ENCODE measurements around the gene IMMT. TPM values are rescaled to one million over a fixed set of nuclear protein-coding genes. Genes with fewer than 3 reads are reported as not detected.

Gene IMMT
- total RNA-seq, 1 donor from 2014 or later: 42.3 TPM

DNA sequence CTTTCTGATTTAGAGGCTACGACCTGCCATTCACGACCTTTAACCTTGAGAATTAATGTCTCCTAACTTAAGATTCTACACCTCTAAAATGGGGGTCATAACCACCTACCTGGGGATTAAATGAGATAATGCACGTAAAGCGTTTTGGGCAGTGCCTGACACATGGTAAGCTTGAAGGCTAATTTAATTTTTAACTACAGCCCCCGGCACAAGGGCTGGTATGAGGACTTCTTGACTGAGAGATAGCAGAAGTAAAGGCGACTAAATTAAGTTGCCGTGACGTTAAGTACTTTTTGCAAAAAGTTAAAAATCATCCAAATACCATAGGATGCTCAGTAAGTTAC lies 4.5 kb upstream of the IMMT start:
- no peak for DNase-seq

DNA sequence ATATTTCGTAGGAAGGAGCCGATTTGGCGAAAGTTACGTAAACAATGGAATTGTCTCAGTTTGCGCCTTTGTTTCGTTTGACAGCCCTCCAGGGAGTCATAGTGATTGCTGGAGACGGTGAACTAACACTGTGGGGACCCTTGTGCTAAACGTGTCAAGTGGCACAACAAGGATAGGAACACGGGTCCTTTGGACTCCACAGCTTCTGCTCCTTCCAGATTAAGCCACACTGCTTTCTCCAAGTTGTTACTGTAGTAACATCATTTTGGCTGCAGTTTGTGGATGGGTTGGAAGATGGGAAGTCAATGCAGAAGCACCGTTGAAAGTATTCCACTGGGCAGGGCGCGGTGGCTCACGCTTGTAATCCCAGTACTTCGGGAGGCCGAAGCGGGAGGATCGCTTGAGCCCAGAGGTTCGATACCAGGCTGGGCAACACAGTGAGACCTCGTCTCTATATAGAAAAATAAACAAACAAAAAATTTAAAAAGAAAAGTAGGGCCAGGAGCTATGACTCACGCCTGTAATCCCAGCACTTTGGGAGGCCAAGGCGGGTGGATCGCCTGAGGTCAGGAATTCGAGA lies 636 bp upstream of the IMMT start:
- DNase-seq: no peak

DNA sequence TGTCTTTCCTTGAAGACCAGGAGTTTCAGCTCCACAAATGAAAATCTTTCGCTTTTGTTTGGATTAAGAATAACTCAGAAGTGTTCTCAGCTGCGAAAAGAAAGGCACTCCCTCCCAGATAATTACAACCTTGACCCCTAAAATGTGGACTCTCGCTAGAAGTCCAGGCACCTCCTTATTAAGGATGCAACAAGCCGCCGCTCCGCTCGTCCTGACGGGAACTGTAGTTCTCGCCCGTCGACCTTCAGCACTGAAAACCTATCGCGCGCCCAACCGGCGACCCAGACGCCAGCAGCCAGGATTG lies 559 bp downstream of the IMMT start:
- DNase-seq: no peak

DNA sequence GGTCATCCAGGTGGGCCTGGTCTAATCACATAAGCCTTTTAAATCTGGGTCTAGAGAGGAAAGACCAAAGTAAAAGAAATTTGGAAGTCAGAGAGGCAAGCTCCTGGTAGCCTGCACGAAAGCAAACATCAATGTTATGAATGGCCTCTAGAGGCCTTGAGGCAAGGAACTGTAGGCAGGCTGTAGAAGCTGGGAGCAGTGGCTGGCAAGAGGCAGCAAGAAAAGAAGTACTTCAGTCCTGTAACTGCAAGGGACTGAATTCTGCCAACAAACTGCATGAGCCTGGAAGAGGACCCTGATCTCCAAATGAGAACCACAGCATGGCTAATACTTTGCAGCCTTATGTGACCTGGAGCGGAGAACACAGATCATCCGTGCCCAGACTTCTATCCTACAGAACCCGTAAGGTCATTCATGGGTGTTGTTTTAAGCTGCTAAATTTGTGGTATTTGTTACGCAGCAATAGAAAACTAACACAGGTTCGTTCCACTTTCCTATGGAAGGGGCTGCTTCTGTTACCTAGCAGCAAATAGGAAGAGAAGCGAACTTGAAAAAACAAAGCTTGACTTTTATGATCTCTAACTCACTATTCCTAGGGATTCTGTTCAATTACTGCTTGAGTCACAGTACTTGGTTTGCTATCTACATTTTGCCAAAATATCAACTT lies 1.2 kb downstream of the IMMT start:
- no peak for DNase-seq

DNA sequence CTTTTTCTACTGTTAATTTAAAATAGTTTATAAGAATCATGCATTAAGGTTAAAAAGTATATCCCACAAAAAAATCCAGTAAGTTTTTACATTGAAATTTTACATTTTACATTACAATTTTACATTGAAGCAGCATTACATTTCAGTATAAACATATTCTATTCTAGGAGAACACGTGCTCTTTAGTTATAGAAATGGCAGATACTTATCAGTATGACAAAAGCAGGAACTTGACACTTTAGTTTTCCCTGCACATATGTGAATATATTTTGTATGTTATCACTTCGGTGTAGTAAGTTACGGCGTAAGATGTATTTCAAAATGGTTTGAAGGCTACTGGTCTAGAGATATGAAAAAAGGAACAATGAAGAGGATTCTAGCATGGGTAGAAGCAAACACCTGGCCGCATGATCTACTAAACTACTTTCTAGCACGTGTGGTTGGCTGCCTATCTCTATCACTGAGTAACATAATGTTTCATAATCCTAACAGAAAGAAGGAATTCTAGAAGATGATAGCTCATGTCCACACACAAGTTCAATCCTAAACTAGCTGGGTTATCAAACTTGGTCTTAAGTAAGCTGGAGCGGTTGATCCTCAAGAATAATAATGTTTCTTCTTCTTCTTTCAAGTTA lies 5.4 kb downstream of the IMMT start:
- no peak for DNase-seq

DNA sequence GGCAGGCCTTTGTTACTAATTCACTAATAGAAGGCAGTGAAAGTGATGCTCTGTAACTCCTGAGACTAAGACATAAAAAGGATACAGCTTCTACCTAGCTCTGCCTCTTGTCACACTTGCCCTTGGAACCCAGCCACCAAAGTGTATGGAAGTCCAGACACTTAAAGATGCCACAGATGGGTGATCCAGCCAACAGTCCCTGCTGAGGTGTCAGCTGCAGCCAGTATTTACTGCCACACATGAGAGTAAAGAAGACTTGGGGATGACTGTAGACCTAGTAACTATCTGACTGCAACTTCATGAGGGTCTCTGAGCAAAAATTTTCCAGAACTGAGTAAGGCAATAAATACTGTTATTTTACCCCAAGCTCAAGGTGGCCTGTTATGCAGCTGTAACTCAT lies 8.8 kb downstream of the IMMT start:
- DNase-seq: no peak

DNA sequence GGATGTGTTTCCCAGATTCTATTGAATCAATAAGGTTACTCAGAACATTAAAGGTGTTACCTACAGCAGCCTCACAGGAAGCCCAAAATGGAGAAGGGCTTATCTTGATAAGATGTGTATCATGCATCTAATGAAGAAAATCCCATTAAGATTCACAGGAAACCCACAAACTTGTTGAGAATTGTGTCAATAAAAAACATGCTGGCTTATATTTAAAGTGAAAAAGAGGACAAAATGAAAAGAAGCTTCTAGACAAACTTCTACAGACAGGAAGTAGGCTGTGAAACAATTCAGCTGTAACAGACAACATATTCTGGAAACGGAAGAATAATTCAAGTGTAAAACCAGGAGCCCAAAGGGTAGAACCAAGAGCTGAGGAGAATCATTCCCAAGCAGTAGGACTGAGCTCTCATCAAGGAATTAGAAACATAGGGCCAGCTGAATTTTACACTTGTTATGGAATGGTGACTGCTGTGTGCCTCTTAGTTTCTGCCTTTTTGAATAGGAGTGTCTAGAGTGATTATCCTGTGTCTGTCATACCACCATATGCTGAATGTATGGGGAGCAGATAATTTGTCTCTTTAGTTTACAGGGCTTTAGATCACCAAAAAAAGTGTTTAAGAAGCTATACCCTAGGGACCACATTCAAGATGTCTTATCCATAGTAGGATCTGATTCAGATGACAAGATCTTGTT lies 9.6 kb downstream of the IMMT start:
- no peak for DNase-seq

DNA sequence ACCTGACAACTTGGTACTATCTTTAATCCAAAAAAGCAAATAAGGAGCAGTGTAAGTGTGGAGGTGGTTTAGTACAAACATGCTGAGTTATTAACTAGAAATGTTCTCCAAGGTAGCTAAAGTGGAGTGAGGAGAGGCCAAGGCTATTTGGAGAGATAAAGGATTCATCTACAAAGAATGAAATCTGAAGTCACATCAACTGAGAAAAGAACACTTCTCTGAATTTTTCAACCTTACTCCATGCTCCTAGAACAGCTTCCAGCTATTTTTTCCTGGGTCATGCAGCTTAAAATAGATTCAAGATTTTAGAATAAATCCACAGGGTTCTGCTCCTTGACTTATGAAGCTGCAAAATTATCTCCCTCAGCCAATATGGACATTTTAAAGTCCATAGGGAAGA lies 18.7 kb downstream of the IMMT start:
- no peak for DNase-seq

DNA sequence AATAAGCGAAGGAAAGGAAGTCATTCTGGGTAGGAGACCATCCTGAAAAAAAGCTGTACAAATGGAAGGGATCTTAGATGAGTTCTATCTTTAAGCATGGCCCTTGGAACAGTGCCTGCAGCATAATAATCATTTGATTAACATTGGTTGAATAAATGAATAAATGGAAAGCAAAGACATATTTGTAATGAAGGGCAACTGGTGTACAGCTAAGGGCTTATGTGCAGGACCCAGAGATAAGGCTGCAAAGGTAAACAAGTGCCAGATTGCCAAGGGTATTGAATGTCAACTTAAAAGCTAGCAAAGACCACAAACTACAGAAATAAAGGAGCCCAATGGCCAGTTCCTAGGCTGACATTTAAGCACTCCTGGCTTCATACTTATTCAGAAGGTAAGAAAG lies 19.4 kb downstream of the IMMT start:
- DNase-seq: no peak

DNA sequence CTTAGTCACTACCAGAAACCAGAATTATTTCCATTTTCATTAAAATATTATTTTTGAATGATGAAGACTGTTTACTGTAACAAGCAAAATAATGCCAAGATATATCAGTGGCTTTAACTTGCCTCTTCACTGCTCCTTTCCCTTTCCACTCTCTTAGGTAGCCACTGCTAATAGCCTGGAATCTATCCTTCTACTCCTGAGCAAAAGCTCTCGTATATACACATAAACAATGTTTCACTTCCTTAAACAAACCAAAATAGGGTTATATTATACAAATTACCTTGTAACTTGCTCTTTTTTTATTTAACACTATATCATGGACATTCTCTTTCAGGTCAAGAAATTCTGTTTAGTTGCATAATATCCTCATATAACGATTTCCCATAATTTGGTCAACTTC lies 20.8 kb downstream of the IMMT start:
- DNase-seq: no peak

DNA sequence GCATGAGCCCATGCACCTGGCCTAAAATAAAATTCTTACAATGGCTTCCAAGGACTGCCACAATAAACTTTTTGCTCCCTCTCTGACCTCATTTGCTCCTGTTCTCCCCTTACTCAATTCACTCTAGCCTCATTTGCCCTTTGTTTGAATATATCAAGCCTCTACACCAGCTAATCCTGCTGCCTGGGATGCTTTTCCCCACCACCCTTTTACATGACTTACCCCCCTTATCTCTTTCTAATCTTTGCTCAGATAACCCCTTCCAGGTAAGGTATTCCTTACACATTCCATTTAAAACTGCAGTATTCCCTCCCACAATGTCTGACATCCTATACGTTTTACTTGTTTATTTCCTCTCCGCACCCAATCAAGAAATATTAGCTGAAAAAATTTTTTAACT lies 22.7 kb downstream of the IMMT start:
- DNase-seq: no peak

DNA sequence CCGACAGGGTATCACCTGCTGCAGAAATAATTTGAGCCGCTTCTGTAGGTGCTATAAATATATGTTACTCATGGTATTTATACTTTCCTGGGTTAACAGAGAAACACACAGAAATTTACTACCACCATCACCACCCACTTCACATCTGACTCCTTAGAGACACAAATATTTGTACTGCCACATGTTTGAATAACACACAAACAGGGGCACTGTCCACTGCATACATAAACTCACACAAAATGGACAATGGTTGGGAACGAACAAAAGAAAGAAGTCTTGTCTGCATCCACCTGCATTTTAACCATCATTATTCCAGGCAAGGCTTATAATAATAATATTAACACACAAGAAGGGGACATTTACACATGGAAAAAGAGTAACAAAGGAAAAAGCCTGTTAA lies 24.0 kb downstream of the IMMT start:
- DNase-seq: no peak

DNA sequence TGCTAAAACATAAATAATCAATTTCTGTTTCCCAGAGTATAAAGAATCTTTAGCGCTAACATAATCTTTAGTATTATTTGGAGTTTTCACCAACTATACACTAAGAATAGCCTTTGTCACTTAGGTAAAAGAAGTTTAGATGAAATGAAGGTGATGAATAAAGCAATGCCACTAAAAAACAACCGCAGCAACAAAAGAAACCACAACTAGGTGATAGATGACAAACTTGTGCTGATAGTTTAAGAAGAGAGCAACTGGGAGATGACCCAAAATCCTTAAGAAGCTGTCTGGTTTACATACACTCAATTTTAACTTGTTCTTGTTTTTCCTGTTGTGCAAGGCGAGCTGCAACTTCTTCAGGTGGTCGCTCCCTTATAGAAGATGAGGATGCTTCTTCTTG lies 24.8 kb downstream of the IMMT start:
- DNase-seq: no peak

DNA sequence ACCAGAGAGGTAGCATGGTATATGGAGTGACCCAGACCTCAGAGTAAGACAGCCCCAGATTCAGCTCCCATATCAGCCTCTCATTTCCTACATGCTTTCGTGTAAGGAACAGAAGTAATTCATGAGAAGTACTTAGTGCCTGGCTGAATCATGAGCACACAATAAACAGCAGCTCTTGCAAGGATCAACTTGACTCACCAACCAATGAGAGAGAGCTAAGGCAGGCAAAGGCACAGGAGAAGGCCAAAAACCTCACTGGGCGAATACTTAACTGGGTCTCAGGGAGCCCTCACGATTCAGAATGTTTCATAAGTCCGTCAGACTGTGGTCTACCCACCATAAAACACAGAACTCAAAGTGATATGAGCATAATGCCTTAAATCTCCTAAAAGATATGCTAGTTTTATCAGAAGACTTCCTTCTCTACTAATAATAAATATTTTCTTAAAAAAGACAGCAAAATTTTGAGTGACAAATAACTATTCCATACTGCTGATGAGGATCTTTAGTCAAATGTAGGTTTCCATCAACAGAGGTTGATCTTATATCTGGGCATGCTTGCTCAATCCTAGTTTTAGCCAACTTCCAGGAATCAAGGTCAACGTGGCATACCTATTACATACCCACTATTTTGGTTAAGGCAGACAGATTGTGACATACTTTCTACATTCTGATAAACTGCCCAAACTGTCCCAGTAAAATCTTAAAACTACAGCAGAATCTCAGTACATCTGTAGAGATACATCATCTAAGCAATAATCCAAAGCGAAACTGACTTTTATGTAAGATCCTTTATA lies 34.9 kb downstream of the IMMT start:
- DNase-seq: no peak

DNA sequence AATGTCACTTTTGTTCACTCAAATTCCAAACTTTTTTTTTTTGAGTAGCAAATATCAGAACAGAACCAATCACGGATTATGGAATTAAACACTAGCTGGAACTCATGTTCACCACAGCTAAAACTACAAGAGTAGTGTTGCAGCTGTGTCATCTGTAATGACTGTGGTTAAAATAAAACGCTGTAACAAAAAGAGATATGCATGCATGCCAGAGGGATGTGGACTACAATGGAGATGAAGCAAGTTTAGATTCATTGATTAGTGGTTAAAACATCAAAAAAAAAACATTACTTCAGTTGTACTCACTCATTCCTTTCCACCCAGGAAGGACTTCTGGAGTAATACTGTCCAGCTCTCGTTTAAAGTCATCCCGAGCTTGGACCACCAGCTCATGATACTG lies 37.0 kb downstream of the IMMT start:
- DNase-seq: no peak

DNA sequence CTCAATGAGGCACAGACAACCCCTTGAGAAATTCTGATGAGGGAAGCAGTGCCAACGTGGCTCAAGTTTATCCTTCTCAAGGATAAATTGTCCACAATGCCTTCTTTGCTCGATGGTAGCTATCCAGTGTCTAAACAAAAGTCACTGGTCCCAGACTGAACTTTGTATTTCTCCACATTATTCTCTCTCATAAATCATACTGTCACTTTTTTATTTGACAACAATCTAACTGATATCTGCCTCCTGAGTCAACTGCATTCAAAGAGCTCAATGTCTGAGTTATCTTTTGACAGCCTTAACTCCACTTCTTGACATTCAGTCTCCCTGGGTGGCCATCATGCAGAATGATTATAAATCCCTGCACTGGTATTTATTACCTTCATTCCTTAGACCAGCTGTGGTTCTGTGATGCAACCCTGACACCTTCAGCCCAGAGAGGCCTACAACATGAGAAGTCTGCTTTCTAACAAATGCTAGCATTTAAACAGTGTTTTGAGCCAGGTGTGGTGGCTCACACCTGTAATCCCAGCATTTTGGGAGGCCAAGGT lies 38.2 kb downstream of the IMMT start:
- DNase-seq: no peak

DNA sequence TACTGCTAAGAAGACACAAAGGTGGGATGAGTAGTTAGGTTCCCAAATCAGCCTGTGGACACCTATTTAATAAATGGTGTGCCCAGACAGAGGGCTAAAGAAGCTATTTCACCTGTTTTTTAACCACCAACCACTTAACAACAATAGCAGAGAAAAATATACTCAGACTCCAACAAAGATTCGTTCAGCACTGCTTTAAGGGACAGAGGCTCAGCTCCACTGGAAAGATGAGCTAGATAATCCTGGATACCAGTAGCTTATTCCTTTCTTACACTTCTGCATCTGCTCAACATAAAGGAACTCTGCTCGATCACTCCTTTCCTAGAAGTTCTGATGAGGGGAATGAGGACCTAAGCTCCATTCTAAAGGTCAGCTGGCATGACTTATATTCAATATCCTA lies 44.8 kb downstream of the IMMT start:
- DNase-seq: no peak

DNA sequence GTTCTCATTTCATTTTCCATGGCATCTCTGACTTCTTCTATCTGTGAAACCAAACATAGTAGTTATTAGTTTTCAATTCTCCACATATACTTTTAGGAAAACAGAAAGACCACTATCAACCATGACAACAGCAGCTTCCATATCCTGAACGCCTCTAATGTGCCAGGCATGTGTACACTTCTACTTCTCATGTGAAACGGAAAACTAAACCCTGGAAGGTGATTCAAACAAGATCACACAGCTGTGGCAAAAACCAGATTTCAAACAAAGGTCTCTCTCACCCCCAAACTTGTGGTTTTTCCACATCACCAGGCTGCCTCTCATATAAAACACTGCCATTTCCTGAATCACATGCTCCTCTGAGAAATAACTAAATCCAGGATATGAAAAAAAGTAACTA lies 47.5 kb downstream of the IMMT start:
- DNase-seq: no peak

DNA sequence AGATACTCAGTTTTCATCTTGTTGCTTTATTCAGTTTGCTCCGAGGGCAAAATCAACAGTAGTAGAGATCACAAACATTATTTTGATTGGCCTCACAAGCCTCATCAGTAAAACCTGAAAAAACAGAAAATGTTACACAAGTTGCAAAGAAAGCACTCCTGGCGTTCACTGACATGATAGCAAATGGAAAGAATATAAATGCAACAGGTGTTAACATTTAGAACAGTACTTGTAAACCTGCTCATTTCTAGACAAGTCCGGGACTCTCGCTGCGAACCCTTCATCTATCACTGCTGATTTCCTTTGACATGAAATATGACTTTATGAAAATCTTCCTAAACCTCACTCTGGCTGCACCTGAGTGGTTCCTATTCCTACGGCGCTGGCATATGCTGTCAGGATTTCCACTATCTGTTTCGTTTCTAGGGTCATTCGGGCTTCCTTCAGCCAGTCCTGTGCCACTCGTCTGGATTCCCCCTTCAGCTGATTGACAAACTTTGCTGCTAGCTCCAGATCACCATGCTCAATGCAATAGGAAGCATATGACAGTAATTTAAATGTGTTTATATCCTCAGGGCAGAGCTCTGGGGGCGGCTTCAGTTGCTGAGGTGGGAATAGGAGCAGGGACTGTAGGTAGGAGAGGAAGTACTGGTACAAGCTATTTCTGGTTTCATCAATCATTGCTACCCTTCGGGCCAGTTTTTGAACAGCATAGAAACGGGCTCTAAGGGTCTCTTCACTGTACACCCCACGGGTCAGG lies 51.2 kb downstream of the IMMT start:
- DNase-seq: no peak

DNA sequence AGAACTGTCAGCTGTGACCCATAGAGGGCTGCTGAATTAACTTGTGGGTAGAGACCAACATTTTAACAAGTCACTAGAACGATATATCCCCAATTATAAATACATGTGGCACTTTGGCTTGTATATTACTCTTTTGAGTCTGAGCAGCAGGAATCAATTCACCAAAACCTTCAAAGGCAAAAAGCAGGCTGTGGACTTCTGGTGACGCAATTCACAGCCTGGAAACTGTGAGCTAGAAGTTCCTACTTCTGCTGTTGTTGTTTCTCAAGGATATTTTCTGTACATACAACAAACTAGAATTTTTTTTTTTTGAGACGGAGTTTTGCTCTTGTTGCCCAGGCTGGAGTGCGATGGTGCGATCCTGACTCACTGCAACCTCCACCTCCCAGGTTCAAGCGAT lies 52.0 kb downstream of the IMMT start:
- DNase-seq: no peak

DNA sequence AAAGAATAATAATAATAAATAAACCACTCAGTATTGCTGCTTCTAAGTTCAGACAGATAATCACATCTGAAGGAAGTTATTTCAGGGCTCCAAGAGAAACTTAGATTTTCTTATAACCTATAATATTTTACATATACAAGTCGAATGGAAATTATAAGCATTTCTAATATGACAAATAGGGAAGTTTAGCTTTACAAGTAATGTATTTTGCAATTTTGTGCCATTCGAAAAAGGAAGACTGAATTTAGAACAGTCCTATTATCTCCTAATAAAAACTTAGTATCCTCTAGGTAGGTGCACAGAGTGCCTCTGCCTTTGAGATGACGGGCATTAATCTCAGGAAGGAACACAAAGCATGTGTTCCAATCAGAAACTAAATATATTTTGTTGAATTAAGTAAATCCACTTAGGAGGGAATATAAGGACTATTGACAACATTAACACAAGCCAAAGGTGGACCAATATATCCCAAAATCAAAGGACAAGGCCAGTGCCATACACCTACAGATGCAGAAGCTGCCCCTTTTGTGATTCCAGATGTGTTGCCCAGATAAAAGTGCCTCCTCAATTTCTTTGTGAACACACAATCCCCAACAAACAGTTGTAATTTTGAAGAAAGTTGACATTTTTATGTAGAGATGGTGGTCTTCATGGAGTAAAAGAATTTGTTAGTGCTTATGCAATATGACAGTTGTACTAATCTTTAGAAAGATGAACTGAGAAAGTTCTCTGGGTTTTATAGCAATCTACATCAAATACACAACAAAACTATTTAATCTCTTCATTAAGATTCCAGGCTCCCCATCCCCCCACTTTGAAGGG lies 52.6 kb downstream of the IMMT start:
- no peak for DNase-seq
